ENCODE data around the gene IDE.
"Not testable (repeated sequence)": the region's sequence is repeated elsewhere in the genome, so short reads cannot be mapped to it uniquely, and the experiment has no call there.

The IDE gene

GRCh38 chr10:92592761-92593618, 19.1 kb upstream of the IDE start, which contains the start of gene KIF11:
Gene KIF11 (plus strand): TSS chr10:92593130. CDS start chr10:92593376, 246 bp downstream.
- peak; percentile 82 for TF ChIP-seq ZFX (IDR thresholded peaks at IDR 0.05)
- no peak for TF ChIP-seq CTCF (conservative IDR thresholded peaks at IDR 0.05)

GRCh38 chr10:92591550-92592022, 17.7 kb upstream of the IDE start:
- H3K27ac ChIP-seq, result peak overlapping the region; percentile 91
- no peak for TF ChIP-seq CTCF (conservative IDR thresholded peaks at IDR 0.05)
- TF ChIP-seq ZFX (IDR thresholded peaks at IDR 0.05), result peak; percentile 84

More at GRCh38 chr10:92592761-92593618, 19.1 kb upstream of the IDE start, which contains the start of gene KIF11:
- H3K27ac ChIP-seq, result peak within 1 kb of the TSS; percentile 91

GRCh38 chr10:92590623-92591549, 17.0 kb upstream of the IDE start:
- TF ChIP-seq CTCF (conservative IDR thresholded peaks at IDR 0.05), result no peak; the same call in 1 of the 2 replicates
- TF ChIP-seq ZFX (IDR thresholded peaks at IDR 0.05), result no peak
- peak overlapping the region; percentile 91 for H3K27ac ChIP-seq

GRCh38 chr10:92582347-92582746, 8.5 kb upstream of the IDE start:
- not testable (repeated sequence) for H3K27ac ChIP-seq

- no peak overlapping the region for H3K27ac ChIP-seq
- TF ChIP-seq ZFX (IDR thresholded peaks at IDR 0.05) (no peak), CTCF (conservative IDR thresholded peaks at IDR 0.05) (no peak)
Measured at GRCh38 chr10:92575961-92576360, 2.1 kb upstream of the IDE start.

- TF ChIP-seq CTCF (conservative IDR thresholded peaks at IDR 0.05) (peak; percentile 84), ZFX (IDR thresholded peaks at IDR 0.05) (no peak)
- peak overlapping the region; percentile 96 for H3K27ac ChIP-seq
Measured at GRCh38 chr10:92574548-92575261, 812 bp upstream of the IDE start.
